HUES6 (cell line): Measurements from ENCODE around the gene KIF21A.

Source experiments
- H3K27ac ChIP-seq: 2 replicates; pipeline ENCODE4 v1.7.0; 2013; ENCODE audit warnings: low read depth, mild to moderate bottlenecking, low read length, inconsistent platforms
- H3K27me3 ChIP-seq: 2 replicates; pipeline ENCODE4 v1.6.1; 2013; ENCODE audit warnings: low read length; ENCODE audit not compliant: control insufficient read depth, insufficient read depth
- H3K36me3 ChIP-seq: 2 replicates; pipeline ENCODE4 v1.6.1; 2013; ENCODE audit warnings: low read length; ENCODE audit not compliant: control insufficient read depth, insufficient read depth
- H3K4me1 ChIP-seq: 2 replicates; pipeline ENCODE4 v1.6.1; 2013; ENCODE audit warnings: low read length; ENCODE audit not compliant: control insufficient read depth, insufficient read depth
- H3K4me3 ChIP-seq: 2 replicates; pipeline ENCODE4 v1.5.1; 2013; ENCODE audit warnings: low read depth, low read length
- H3K9ac ChIP-seq: one replicate; pipeline ENCODE4 v1.6.1; 2013; ENCODE audit warnings: mild to moderate bottlenecking, low read length
- H3K9me3 ChIP-seq: 2 replicates; pipeline ENCODE4 v1.6.1; 2013; ENCODE audit warnings: low read depth, low read length; ENCODE audit not compliant: control insufficient read depth, insufficient read depth

KIF21A gene

DNA sequence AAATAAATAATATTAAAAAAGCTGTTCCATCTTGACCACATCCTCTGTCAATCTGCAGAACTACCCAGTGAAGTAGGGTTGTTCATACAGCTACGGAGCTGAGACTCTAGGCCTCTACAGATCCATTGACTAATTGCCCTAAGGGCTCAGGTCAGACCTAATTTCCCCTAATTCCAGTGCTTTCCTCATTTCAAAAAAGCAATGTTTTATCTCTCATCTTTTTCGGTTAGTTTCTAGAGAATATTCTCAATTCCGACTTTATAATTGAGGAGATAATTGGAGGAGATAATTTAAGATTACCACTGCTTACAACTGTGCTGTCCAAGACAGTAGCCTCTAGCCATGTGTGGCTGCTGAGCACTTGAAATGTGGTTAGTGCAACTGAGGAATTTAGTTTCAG is 167.1 kb downstream of the KIF21A start:
- H3K27me3 ChIP-seq: no peaks in the 10 kb centered on the region
- H3K4me1 ChIP-seq: no peaks in the 10 kb centered on the region
- H3K9ac ChIP-seq: no peak overlapping the region
- H3K36me3 ChIP-seq: no peaks in the 10 kb centered on the region
- no peak overlapping the region for H3K27ac ChIP-seq
- H3K4me3 ChIP-seq: no peak overlapping the region
- H3K9me3 ChIP-seq: no peaks in the 10 kb centered on the region

DNA sequence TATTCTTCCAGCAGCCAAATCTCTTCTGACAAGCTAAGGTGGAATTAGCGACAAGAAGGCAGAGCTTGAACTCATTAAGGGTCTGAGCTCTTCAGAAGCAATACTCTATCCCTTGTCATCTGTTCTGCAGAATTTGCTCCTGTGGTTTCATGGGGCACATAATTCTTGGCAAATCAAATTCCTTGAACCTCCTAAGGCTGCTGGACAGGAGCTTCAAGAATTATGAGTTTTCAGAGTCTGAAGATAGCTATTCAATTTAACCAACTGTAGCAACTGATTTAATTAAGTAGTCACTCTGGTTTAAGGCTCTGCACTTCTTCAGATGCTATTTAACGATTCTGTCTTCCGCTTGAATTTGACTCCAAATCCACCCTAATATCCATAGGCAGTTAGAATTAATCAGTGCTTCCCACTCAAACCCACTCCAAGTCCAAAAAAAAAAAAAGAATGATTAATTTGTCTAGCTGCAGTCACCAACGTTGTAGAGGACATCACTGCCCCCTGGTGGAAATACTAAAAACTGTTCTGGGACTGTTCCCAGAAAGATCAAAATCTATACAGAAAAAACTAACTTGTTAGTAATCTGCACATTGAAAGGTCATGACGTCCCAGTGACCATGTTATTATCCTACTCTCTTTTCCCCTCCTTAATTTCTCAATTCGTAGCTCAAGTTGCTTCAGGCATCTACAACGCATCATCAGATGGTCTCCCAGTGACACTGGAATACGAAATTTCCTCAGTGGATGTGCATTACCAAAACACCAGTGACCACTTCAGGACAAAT is 169.9 kb downstream of the KIF21A start:
- Histone ChIP-seq H3K4me3 (no peak overlapping the region), H3K27me3 (no peaks in the 10 kb centered on the region), H3K36me3 (no peaks in the 10 kb centered on the region), H3K27ac (no peak overlapping the region), H3K4me1 (no peaks in the 10 kb centered on the region), H3K9me3 (no peaks in the 10 kb centered on the region), H3K9ac (no peak overlapping the region)

DNA sequence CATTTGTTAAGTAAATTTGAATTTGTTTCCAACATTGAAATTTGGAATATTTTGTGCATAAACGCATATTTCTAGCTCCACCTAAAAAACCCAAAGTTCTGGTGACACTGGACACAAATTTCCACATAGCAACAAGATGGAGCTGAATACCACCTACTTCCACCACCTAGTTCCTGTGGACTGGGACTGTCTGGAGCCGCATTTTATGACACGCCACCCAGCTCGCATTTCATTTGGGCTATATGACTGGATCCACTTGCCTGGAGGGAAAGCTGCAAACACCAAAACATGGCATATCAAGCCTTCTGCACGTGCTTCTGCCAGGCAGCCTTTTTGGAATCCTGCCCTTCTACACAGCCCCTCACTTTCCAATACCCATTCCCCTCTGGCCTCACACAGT is 173.4 kb downstream of the KIF21A start:
- H3K27ac ChIP-seq: no peak overlapping the region
- no peaks in the 10 kb centered on the region for H3K4me1 ChIP-seq
- H3K9ac ChIP-seq: no peak overlapping the region
- no peaks in the 10 kb centered on the region for H3K9me3 ChIP-seq
- no peak overlapping the region for H3K4me3 ChIP-seq
- H3K27me3 ChIP-seq: no peaks in the 10 kb centered on the region
- no peaks in the 10 kb centered on the region for H3K36me3 ChIP-seq

DNA sequence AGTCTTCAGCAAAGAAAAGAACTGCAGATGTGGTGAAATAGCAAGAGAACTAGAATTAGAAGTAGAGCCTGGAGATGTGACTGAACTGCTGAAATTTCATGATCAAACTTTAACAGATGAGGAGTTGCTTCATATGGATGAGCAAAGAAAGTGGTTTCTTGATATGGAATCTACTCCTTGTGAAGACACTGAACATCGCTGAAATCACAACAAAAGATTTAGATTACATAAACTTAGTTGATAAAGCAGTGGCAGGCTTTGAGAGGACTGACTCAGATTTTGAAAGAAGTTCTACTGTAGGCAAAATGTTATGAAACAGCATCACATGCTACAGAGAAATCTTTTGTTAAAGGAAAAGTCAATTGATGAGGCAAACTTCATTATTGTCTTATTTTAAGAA is 175.0 kb downstream of the KIF21A start:
- no peaks in the 10 kb centered on the region for H3K4me1 ChIP-seq
- no peak overlapping the region for H3K4me3 ChIP-seq
- no peaks in the 10 kb centered on the region for H3K36me3 ChIP-seq
- H3K9ac ChIP-seq: no peak overlapping the region
- H3K9me3 ChIP-seq: no peaks in the 10 kb centered on the region
- H3K27me3 ChIP-seq: no peaks in the 10 kb centered on the region
- no peak overlapping the region for H3K27ac ChIP-seq

DNA sequence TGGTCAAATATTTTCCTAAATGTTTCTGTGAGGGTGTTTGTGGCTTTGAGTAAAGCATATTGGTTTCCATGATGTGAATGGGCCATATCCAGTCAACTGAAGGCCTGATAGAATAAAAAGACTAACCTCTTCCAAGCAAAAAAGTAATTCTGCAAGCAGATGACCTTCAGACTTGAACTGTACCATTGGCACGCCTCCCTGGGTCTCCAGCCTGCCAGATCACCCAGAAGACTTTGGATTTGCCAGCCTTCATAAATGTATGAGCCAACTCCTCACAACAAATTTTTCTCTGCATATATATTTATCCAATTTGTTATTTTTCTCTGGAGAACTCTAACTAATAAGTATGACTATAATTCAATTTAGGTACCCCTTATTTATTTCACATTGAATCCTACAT is 190.3 kb downstream of the KIF21A start:
- Histone ChIP-seq H3K9ac (no peak overlapping the region), H3K36me3 (no peaks in the 10 kb centered on the region), H3K27me3 (no peaks in the 10 kb centered on the region), H3K27ac (no peak overlapping the region), H3K4me3 (no peak overlapping the region), H3K9me3 (no peaks in the 10 kb centered on the region), H3K4me1 (no peaks in the 10 kb centered on the region)
